Breast epithelium (tissue), 3 donors: Measurements from ENCODE around the gene STEAP1B.
"Not testable (repeated sequence)": the region's sequence is repeated elsewhere in the genome, so short reads cannot be mapped to it uniquely, and the experiment has no call there.

ENCODE experiments used
- CTCF ChIP-seq, 3 donors: fragments of 450-650 bp; IDR thresholded peaks; one replicate each; pipeline ENCODE4 v1.5.1; 2016 to 2017; ENCODE audit warnings: antibody characterized with exemption in 3 of 3, mild to moderate bottlenecking in 3 of 3, moderate library complexity in 3 of 3
- POLR2A ChIP-seq: fragments of 450-650 bp; IDR thresholded peaks from one replicate; pipeline ENCODE4 v1.6.1; 2016; ENCODE audit warnings: antibody characterized with exemption, mild to moderate bottlenecking, moderate library complexity
- POLR2AphosphoS5 ChIP-seq, 3 donors: sonication (generic); formaldehyde crosslinking; IDR thresholded peaks; one replicate each; pipeline ENCODE4 v1.6.1; 2017; ENCODE audit warnings: antibody characterized with exemption in 3 of 3

DNA sequence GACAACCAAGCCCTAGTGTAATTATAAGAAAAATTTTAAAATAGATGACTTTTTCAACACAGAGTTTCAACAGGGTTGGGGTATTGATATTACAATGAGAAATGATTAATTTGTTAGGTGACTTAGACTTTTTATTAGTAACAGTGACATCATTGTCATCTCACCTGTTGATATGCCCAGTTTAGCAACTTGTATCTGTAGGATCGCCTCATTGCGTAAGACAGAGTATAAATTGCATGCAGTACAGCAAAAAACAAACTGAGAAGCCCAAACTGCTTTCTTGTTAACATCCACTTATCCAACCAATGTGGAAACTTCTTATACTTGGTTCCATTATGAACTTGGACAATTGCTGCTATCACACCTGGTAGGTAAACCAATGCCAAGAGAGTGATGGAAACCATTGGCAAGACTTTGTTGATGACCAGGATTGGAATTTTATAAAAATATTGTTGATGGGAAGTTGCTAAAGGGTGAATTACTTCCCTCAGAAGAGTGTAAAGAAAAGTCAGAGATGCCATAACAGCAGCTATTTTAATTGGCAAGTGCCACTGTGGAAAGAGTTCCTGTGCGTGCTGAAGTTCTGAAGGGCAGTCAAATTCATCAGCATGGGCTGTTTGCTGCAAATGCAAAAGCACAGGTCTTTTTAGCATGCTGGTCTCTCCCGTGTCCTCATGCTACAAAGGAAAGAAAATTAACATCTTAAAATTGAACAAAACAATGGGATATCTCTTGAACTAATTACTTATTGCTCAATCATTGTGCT, 6.6 kb downstream of the STEAP1B start:
- not testable (repeated sequence) for TF ChIP-seq POLR2A; POLR2AphosphoS5 (IDR thresholded peaks at IDR 0.05); CTCF (IDR thresholded peaks at IDR 0.05)
